Mucosa of descending colon (tissue), 3 donors: ENCODE results near the gene RIMBP3C. TPM values are rescaled to one million over a fixed set of nuclear protein-coding genes. Genes with fewer than 3 reads are reported as not detected.
"Not testable (repeated sequence)": the region's sequence is repeated elsewhere in the genome, so short reads cannot be mapped to it uniquely, and the experiment has no call there.

ENCODE experiments used
- ATAC-seq: fragments of 200-7000 bp; cut with Tn5 transposase; one replicate; pipeline ENCODE4 v1.9.1; 2020; ENCODE audit warnings: mild to moderate bottlenecking, moderate library complexity
- DNase-seq, 3 donors: peaks; one replicate each; pipeline ENCODE4 v3.0.0-alpha.2; 2020
- H3K36me3 ChIP-seq: fragments of 200-600 bp; one replicate; pipeline ENCODE4 v1.8.0; 2021; ENCODE audit warnings: low read depth, mild to moderate bottlenecking
- H3K4me1 ChIP-seq: fragments of 200-600 bp; one replicate; pipeline ENCODE4 v1.8.0; 2021; ENCODE audit warnings: low read depth, mild to moderate bottlenecking
- H3K4me3 ChIP-seq: fragments of 200-600 bp; one replicate; pipeline ENCODE4 v1.8.0; 2021; ENCODE audit warnings: mild to moderate bottlenecking
- H3K9me3 ChIP-seq: fragments of 200-600 bp; one replicate; pipeline ENCODE4 v1.8.0; 2021; ENCODE audit warnings: mild to moderate bottlenecking
- CTCF ChIP-seq: fragments of 200-600 bp; IDR thresholded peaks from one replicate; pipeline ENCODE4 v1.8.0; 2022; ENCODE audit warnings: antibody characterized with exemption, mild to moderate bottlenecking
- intact Hi-C, 2 donors: fragments of 100-400 bp; cut with DNase I in 1 of 2; cut with micrococcal nuclease in 1 of 2; formaldehyde crosslinking; loops; one replicate each; pipeline versions ENCODE4 v1.11.0 to v1.11.1; 2022; cut with DNase I, micrococcal nuclease
- total RNA-seq, 3 donors: library from RNA; stranded (reverse); fragmentation: NEBNext Ultra II Directional in 2 of 3; extraction: Animal tissue kit (Norgen Biotek cat#: 25700) in 2 of 3; gene quantifications; one replicate each; pipeline versions ENCODE4 v1.2.1 to v1.2.4, GENCODE V29; 2021 to 2023
- donor health status: DM: no; HTN: no; CAD: no; lungs with moderate emphysema.
- donor health status: DM: no; HTN: no; CAD: no.
- donor health status: DM: no; HTN: yes; CAD: no.

The RIMBP3C gene
- total RNA-seq, 3 donors from 2014 or later = 0.13 to 0.22 TPM; not detected in 1

GRCh38 chr22:21573293-21573734 is 22.1 kb upstream of the RIMBP3C start:
- H3K36me3 ChIP-seq = no peaks in the 10 kb centered on the region
- H3K4me3 ChIP-seq = no peak overlapping the region
- no peak for ATAC-seq
- no peak for DNase-seq
- intact Hi-C loops = no loop called here
- H3K4me1 ChIP-seq = peaks cover 64% of the 10 kb centered on the region
- no peaks in the 10 kb centered on the region for H3K9me3 ChIP-seq
- TF ChIP-seq CTCF = no peak

- ATAC-seq (no peak), DNase-seq (no peak)
- Histone ChIP-seq H3K36me3 (no peaks in the 10 kb centered on the region), H3K4me3 (no peak overlapping the region), H3K4me1 (peaks cover 52% of the 10 kb centered on the region), H3K9me3 (no peaks in the 10 kb centered on the region)
- TF ChIP-seq CTCF = no peak
- intact Hi-C loops = no loop called here
Measured at GRCh38 chr22:21571679-21572078, 20.4 kb upstream of the RIMBP3C start.

GRCh38 chr22:21570398-21570797 is 19.1 kb upstream of the RIMBP3C start:
- H3K9me3 ChIP-seq = no peaks in the 10 kb centered on the region
- no peak overlapping the region for H3K4me3 ChIP-seq
- TF ChIP-seq CTCF = no peak
- ATAC-seq (no peak), DNase-seq (no peak)
- intact Hi-C loops = no loop called here
- peaks cover 50% of the 10 kb centered on the region for H3K4me1 ChIP-seq
- no peaks in the 10 kb centered on the region for H3K36me3 ChIP-seq

- Histone ChIP-seq H3K4me3 (no peak overlapping the region), H3K4me1 (peaks cover 43% of the 10 kb centered on the region), H3K9me3 (no peaks in the 10 kb centered on the region), H3K36me3 (no peaks in the 10 kb centered on the region)
- ATAC-seq (no peak), DNase-seq (no peak)
- TF ChIP-seq CTCF = no peak
- intact Hi-C loops = no loop called here
Measured at GRCh38 chr22:21569459-21570170, 18.4 kb upstream of the RIMBP3C start.

- intact Hi-C loops, H3K36me3 ChIP-seq, H3K9me3 ChIP-seq, H3K4me3 ChIP-seq, ATAC-seq: not testable (repeated sequence)
- H3K4me1 ChIP-seq = peaks cover 37% of the 10 kb centered on the region
- DNase-seq = peak in 2 of 3 donors; percentile 16 to 33
Measured at GRCh38 chr22:21569076-21569427, 17.8 kb upstream of the RIMBP3C start.

GRCh38 chr22:21568347-21569075 is 17.2 kb upstream of the RIMBP3C start:
- intact Hi-C loops = no loop called here
- no peaks in the 10 kb centered on the region for H3K9me3 ChIP-seq
- peaks cover 33% of the 10 kb centered on the region for H3K4me1 ChIP-seq
- no peaks in the 10 kb centered on the region for H3K36me3 ChIP-seq
- ATAC-seq (peak; percentile 64), DNase-seq (peak; percentile 21 to 56 (median 35))
- TF ChIP-seq CTCF = no peak
- H3K4me3 ChIP-seq = peak overlapping the region; percentile 85
